ENCODE measurements around the gene FNBP1.
"Not testable (repeated sequence)": the region's sequence is repeated elsewhere in the genome, so short reads cannot be mapped to it uniquely, and the experiment has no call there.

FNBP1 gene

GRCh38 chr9:129999141-129999510, 43.9 kb downstream of the FNBP1 start:
- H3K4me3 ChIP-seq (ENCODE audit: low read depth, low read length): no peak overlapping the region
- no peak for TF ChIP-seq CTCF (IDR thresholded peaks at IDR 0.05; ENCODE audit: borderline replicate concordance, insufficient read depth, low read depth, low read length)

GRCh38 chr9:129998491-129999140, 44.4 kb downstream of the FNBP1 start:
- H3K4me3 ChIP-seq (ENCODE audit: low read depth, low read length): no peak overlapping the region
- TF ChIP-seq CTCF (IDR thresholded peaks at IDR 0.05; ENCODE audit: borderline replicate concordance, insufficient read depth, low read depth, low read length): no peak

- not testable (repeated sequence) for H3K4me3 ChIP-seq (ENCODE audit: low read depth, low read length)
Observed at GRCh38 chr9:129997706-129998105, 45.3 kb downstream of the FNBP1 start.

GRCh38 chr9:129996161-129996830, 46.7 kb downstream of the FNBP1 start:
- no peak overlapping the region for H3K4me3 ChIP-seq (ENCODE audit: low read depth, low read length)
- TF ChIP-seq CTCF (IDR thresholded peaks at IDR 0.05; ENCODE audit: borderline replicate concordance, insufficient read depth, low read depth, low read length): no peak

GRCh38 chr9:129995409-129996160, 47.4 kb downstream of the FNBP1 start:
- TF ChIP-seq CTCF (IDR thresholded peaks at IDR 0.05; ENCODE audit: borderline replicate concordance, insufficient read depth, low read depth, low read length): no peak
- no peak overlapping the region for H3K4me3 ChIP-seq (ENCODE audit: low read depth, low read length)

- no peak for TF ChIP-seq CTCF (IDR thresholded peaks at IDR 0.05; ENCODE audit: borderline replicate concordance, insufficient read depth, low read depth, low read length)
- no peak overlapping the region for H3K4me3 ChIP-seq (ENCODE audit: low read depth, low read length)
Observed at GRCh38 chr9:129994882-129995281, 48.1 kb downstream of the FNBP1 start.

GRCh38 chr9:129991139-129991538, 51.9 kb downstream of the FNBP1 start:
- not testable (repeated sequence) for H3K4me3 ChIP-seq (ENCODE audit: low read depth, low read length)

Measured in GM12875 (cell line).